Fibroblast of pulmonary artery (primary cell): ENCODE results near the gene SEC61A2.

Experiments used
- DNase-seq: peaks from one replicate; pipeline ENCODE4 v3.0.0-alpha.2; 2010; ENCODE audit warnings: low read depth
- H3K4me3 ChIP-seq: replicated peaks from 2 replicates; pipeline ENCODE4 v1.5.1; 2011; ENCODE audit warnings: low read depth, mild to moderate bottlenecking, control low read depth, low read length, moderate library complexity
- CTCF ChIP-seq: IDR thresholded peaks from 2 replicates; pipeline ENCODE4 v1.5.1; 2011; ENCODE audit warnings: mild to moderate bottlenecking, control low read depth, low read length, inconsistent platforms; ENCODE audit errors: missing control alignments

The SEC61A2 gene

GRCh38 chr10:12156367-12157123 lies 27.1 kb downstream of the SEC61A2 start:
- H3K4me3 ChIP-seq, result no peak overlapping the region
- no peak for DNase-seq
- no peak for TF ChIP-seq CTCF

- no peak overlapping the region for H3K4me3 ChIP-seq
- TF ChIP-seq CTCF, result no peak
- DNase-seq, result no peak
Measured at GRCh38 chr10:12158111-12158510, 28.6 kb downstream of the SEC61A2 start.

- DNase-seq, result no peak
- TF ChIP-seq CTCF, result no peak
- no peak overlapping the region for H3K4me3 ChIP-seq
Measured at GRCh38 chr10:12160664-12161063, 31.2 kb downstream of the SEC61A2 start.

DNA sequence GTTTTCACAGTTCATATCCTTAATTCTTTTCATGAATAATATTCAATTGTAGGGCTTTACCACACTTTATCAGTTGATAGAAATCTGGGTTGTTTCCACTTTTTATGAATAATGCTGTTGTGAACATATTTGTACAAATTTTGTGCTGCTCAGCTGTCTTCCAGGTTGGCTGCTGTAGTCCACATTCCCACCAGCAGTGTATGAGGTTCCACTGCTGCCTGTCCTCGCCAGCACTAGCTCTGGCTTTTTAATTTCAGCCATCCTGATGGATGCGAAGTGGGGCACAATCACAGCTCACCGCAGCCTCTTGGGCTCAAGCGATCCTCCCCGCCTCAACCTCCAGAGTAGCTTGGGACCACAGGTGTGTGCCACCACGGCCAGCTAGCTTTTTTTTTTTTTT lies 33.5 kb downstream of the SEC61A2 start:
- H3K4me3 ChIP-seq, result no peak overlapping the region
- TF ChIP-seq CTCF, result no peak
- DNase-seq, result no peak

GRCh38 chr10:12164085-12164484 lies 34.6 kb downstream of the SEC61A2 start:
- no peak for DNase-seq
- TF ChIP-seq CTCF, result no peak
- no peak overlapping the region for H3K4me3 ChIP-seq

DNA sequence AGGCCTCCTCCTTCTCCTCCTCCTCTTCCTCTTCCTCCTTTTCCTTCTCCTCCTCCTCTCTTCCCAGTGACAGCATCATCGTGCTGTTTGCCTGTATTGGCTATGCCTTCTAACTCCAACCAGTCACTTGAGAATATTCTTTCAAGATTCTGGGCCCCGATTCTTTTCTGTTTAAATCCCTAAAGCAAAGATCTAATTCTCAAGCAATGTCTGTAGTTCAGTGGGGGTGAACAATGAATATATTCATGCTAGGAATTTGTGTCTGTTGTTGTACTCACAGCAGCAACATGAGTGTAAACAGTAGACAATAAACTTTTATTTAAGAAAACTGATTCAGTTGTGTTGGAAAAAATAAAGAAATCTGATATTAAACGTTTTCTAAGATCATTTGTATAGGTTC lies 35.6 kb downstream of the SEC61A2 start:
- DNase-seq, result no peak
- no peak for TF ChIP-seq CTCF
- no peak overlapping the region for H3K4me3 ChIP-seq
